ENCODE data around the gene HDAC10.

GRCh38 chr22:50205781-50206569 lies 45.1 kb downstream of the HDAC10 start:
- TF ChIP-seq CTCF (IDR thresholded peaks at IDR 0.05; ENCODE audit: poor library complexity), result no peak
- TF ChIP-seq EZH2 (IDR thresholded peaks at IDR 0.05; ENCODE audit: borderline replicate concordance), result no peak
